ENCODE results near the gene MT1A. TPM values are rescaled to one million over a fixed set of nuclear protein-coding genes. Genes with fewer than 3 reads are reported as not detected.
"Not testable (repeated sequence)": the region's sequence is repeated elsewhere in the genome, so short reads cannot be mapped to it uniquely, and the experiment has no call there.

MT1A gene
- total RNA-seq, 1 experiment from 2014 or later, result 19.4 TPM

DNA sequence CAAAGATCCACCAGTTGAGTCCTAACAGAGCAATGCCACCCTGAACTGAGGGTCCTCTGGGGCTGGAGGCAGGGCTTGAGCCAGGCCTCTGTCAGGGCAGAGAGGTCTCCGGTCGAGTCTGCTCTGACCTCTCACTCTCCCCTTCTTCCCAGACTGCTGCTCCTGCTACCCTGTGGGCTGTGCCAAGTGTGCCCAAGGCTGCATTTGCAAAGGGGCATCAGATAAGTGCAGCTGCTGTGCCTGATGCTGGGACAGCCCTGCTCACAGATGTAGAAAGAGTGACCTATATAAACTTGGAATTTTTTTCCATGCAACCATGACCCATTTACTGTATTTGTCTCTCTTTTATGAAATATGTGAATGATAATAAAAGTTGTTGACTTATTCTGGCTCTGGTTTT lies 10.8 kb downstream of the MT1A start:
- DNase-seq (ENCODE audit: extremely low read depth, low read depth), result no peak

DNA sequence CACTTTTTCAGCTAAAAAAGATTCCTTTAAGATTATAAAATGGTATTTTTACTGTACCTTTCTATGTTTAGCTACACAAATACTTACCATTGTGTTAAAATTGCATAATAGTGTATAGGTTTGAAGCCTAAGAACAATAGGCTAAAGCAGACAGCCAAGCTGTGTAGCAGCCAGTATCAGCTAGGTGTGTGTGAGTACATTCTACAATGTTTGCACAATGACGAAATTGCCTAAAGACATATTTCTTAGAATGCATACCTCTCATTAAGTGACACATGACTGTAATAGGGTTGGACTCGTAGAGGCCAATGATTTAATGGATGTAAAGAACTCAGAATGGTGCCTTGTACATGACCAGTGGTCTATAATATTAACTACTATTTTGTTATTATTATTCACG lies 11.4 kb downstream of the MT1A start:
- DNase-seq (ENCODE audit: extremely low read depth, low read depth), result no peak

- no peak for DNase-seq (ENCODE audit: extremely low read depth, low read depth)
Observed at GRCh38 chr16:56651586-56651985, 13.1 kb downstream of the MT1A start, which contains the start of gene MT1B. Gene MT1B (plus strand): TSS chr16:56651886. CDS start chr16:56651954, 68 bp downstream.

- no peak for DNase-seq (ENCODE audit: extremely low read depth, low read depth)
Observed at GRCh38 chr16:56652600-56652999, 14.1 kb downstream of the MT1A start.

GRCh38 chr16:56653218-56653617 lies 14.8 kb downstream of the MT1A start:
- no peak for DNase-seq (ENCODE audit: extremely low read depth, low read depth)

DNA sequence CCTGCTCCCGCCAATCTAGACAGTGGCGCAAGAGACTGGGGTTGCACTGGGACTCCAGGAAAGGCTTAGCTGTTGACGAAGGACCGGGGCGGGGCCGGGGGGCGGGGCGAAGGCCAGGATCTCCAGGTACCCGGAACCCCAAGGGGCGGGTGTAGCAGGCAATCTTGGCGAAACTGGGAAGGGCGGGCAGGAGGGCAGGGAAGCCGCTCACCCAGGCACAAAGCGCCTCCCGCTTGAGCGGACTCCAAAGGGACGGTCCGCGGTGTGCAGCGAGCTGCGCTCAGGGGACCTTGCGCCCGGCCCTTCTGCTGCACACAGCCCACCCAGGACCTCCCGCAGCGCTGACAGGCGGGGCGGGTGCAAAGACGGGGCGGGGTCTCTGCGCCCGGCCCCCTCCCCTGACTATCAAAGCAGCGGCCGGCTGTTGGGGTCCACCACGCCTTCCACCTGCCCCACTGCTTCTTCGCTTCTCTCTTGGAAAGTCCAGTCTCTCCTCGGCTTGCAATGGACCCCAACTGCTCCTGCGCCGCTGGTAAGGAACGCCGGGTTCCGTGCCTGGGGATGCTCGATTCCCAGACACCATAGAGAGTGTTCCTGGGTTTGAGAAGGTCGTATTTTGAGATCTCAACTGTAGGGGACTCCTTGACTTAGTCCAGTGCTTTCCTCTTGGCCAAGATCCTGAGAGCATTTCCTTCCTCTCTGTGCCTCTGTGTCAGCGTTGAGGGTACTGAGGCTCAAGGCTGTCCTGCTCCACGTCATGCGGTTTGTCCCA lies 19.3 kb downstream of the MT1A start, which contains the start of gene MT1F:
TSS of gene MT1F (plus strand) at position 405 of the 772 bp plus-strand sequence. CDS start at position 505, 100 bp downstream.
- DNase-seq (ENCODE audit: extremely low read depth, low read depth), result peak; percentile 59

- DNase-seq (ENCODE audit: extremely low read depth, low read depth), result no peak
Observed at GRCh38 chr16:56658327-56658875, 19.9 kb downstream of the MT1A start.

- no peak for DNase-seq (ENCODE audit: extremely low read depth, low read depth)
Observed at GRCh38 chr16:56662357-56663354, 24.2 kb downstream of the MT1A start.

DNA sequence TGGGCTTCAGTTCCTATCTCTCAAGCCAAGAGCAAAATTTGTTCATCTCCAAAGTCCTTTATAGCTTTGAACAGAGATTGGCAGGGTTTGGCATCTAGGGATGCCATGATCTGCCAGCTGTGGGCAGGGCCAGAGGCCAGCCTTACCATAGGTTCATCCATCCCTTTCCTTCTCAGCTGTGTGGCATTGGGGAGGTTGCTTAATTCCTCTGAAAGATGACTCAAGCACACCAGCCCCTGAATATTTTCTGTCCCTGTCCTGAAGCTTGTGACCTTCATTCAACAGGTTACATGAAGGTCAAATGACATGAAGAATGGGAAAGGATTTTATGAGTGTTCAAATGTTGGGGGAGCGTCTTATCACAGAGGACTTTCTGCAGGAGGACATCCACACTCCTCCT lies 26.0 kb downstream of the MT1A start:
- DNase-seq (ENCODE audit: extremely low read depth, low read depth), result no peak

- DNase-seq (ENCODE audit: extremely low read depth, low read depth), result not testable (repeated sequence)
Observed at GRCh38 chr16:56665286-56666261, 27.1 kb downstream of the MT1A start.

DNA sequence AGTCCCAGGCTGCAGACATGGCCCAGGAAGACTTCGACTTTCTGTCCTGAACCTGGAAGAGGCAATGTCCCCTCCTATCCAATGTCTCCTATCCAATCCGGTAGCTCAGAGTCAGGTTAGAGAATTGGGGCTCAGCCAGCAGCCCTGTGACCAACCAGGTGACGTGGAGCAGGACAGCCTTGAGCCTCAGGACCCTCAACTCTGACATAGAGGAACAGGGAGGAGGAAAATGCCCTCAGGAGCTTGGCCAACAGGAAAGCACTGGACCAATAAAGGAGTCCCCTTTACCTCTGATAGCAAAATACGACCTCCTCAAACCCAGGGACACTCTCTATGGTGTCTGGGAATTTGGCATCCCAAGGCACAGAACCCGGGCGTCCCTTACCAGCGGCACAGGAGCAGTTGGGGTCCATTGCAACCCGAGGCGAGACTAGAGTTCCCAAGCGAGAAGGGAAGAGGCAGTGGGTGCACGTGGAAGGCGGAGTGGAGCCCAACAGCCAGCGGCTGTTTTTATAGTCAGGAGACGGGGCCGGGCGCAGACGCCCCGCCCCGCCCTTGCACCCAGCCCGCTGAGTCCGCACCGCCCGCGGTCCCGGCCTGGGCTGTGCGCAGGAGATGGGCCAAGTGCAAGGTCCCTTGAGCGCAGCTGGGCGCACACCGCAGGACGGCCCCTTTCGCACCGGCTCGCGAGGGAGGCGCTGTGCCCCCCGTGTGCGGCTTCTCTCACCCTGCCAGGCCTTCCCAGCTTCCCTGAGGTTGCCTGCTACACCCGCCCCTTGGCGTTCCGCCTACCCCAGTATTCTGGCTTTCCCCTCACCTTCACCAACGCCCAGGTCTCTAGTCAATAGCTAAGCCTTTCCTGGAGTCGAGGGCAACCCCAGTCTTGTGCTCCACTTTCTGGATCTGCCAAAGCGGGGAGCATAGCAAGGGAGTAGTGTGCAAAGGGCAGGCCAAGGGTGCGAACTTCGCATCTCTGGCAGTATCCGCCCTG lies 29.4 kb downstream of the MT1A start, which contains the start of gene MT1G:
TSS of gene MT1G (minus strand) at position 485 of the 991 bp plus-strand sequence. CDS start at position 413, 72 bp downstream.
- no peak for DNase-seq (ENCODE audit: extremely low read depth, low read depth)

DNA sequence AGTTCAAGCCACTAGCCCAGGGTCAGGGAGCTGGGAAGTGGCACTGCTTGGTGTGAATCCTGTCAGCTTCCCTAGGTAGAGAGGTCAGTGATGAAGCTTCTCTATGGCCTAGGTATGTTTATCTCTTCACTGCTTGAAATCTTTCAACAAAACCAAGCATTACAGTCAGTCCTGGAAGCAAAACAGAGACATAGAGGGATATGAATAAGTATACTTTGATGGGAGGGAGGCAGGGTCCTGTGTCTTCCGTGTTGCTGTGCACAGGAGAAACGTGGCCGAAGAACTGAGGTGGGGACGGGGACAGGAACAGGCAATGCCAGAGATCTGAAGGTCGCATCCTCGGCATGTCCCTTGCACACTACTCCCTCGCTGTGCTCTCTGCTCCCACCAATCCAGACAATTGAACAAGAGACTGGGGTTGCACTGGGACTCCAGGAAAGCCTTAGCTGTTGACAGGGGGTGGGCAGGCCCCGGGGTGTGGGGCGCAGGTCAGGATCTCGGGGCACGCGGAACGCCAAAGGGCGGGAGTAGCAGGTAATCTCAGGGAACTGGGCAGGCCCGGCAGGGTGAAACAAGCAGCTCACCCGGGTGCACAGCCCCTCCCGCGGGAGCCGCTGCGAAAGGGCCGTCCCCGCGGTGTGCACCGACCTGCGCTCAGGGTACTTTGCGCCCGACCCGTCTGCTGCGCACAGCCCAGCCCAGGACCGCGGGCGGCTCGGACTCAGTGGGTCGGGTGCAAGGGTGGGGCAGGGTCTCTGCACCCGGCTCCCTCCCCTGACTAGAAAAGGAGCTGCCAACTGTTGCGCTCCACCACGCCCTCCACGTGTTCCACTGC lies 30.8 kb downstream of the MT1A start, which contains the start of gene MT1H:
TSS of gene MT1H (plus strand) at position 810 of the 835 bp plus-strand sequence. CDS start 71 bp downstream, outside the sequence.
- DNase-seq (ENCODE audit: extremely low read depth, low read depth), result no peak

DNA sequence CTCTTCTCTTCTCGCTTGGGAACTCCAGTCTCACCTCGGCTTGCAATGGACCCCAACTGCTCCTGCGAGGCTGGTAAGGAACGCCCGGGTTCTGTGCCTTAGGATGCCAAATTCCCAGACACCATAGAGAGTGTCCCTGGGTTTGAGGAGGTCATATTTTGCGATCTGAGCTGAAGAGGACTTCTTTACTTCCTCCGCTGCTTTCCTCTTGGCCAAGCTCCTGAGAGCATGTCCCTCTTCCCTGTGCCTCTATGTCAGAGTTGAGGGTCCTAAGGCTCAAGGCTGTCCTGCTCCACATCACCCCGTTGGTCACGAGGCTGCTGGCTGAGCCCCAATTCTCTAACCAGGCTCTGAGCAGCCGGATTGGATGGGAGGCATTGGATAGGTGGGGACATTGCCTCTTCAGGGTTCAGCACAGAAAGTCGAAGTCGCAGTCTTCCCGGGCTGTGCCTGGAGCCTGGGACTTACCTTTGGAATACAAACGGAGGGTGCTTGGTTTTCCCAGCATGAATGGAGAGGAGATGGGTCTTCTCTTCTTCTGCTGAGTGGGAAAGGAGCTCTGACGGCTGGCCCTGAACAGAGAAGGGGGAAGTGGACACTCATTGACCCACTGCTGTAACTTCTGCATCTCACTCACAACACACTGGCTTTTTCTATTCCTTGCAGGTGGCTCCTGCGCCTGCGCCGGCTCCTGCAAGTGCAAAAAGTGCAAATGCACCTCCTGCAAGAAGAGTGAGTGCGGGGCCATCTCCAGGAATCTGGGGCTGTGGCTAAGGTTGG lies 31.6 kb downstream of the MT1A start:
- no peak for DNase-seq (ENCODE audit: extremely low read depth, low read depth)

DNA sequence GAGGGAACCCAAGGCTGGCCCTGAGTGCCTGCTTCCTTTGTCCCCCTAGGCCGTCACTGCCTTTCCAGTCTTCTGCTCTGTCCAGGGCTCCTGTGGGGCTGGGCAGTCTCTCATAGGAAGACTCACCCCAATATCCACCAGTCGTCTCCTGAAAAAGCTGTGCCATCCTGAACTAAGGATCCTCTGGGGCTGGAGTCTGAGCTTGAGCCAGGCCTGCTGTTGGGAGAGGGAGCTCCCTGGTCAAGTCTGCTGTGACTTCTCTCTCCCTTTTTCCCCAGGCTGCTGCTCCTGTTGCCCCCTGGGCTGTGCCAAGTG lies 32.1 kb downstream of the MT1A start:
- no peak for DNase-seq (ENCODE audit: extremely low read depth, low read depth)

- DNase-seq (ENCODE audit: extremely low read depth, low read depth), result not testable (repeated sequence)
Observed at GRCh38 chr16:56671691-56672090, 33.2 kb downstream of the MT1A start.

- not testable (repeated sequence) for DNase-seq (ENCODE audit: extremely low read depth, low read depth)
Observed at GRCh38 chr16:56672171-56672570, 33.7 kb downstream of the MT1A start.
